HCEC 1CT (cell line): ENCODE data around the gene ABCC9.

Experiments
- DNase-seq: peaks from one replicate; pipeline ENCODE4 v3.0.0-alpha.2; 2017

ABCC9 gene

DNA sequence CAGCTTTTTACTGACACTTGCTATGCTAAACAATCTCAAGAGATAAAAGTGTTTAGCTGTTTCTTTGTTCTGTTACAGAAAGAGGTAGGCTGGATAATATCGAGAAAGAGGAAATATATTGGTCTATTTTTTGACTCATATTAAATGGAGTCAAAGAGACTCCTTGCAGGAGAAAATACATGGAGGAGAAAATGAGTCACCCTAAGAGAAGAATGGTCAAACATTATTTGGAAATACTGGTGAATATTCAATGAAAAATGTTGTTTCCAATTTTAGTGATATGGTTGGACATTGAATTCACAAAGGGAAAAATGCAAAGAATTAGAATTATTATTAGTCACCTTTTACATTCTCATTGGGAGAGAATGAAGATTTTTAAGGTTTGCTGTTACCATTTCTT is 169.9 kb downstream of the ABCC9 start:
- DNase-seq = peak; percentile 83

- peak; percentile 36 for DNase-seq
Observed at GRCh38 chr12:21769307-21769706, 171.9 kb downstream of the ABCC9 start.

- no peak for DNase-seq
Observed at GRCh38 chr12:21766403-21766802, 174.8 kb downstream of the ABCC9 start.

GRCh38 chr12:21764950-21765349 is 176.3 kb downstream of the ABCC9 start:
- no peak for DNase-seq

GRCh38 chr12:21764065-21764464 is 177.2 kb downstream of the ABCC9 start:
- DNase-seq = no peak

GRCh38 chr12:21763531-21763930 is 177.7 kb downstream of the ABCC9 start:
- no peak for DNase-seq

- DNase-seq = no peak
Observed at GRCh38 chr12:21759737-21760136, 181.5 kb downstream of the ABCC9 start.

- no peak for DNase-seq
Observed at GRCh38 chr12:21757735-21758134, 183.5 kb downstream of the ABCC9 start.

GRCh38 chr12:21756699-21757098 is 184.5 kb downstream of the ABCC9 start:
- no peak for DNase-seq

DNA sequence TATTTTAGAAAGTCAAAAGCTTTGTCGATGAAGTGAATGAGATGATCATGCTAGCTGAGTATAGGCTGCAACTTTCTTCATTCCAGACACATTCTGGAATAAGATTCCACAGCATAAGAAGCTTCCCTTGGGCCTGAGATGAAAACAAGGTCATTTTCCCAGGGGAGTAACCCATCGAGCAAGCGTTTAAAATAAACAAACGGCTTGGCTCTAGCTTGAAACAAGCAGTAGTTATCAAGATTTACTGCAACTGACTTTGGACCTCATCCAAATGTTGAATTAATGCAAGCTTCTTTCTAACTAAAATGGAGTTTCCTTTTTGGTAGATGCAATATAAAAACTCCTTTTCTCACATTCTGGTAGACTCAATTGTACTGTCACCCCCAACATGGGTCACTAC is 189.7 kb downstream of the ABCC9 start:
- no peak for DNase-seq
